ENCODE measurements around the gene EDC3. TPM values are rescaled to one million over a fixed set of nuclear protein-coding genes. Genes with fewer than 3 reads are reported as not detected.

Gene EDC3
- total and polyA plus RNA-seq, 2 of the 4 experiments (the other 2 are of a cell fraction) = 16.8 to 38.0 TPM

GRCh38 chr15:74696808-74697207 lies 984 bp upstream of the EDC3 start:
- no peak for ATAC-seq (ENCODE audit: low read depth)
- dilution Hi-C loops (cut with HindIII; ENCODE audit: low sequenced_read_pairs, unreplicated experiment) = no loop called here
- intact Hi-C loops (cut with micrococcal nuclease) = loop anchor here (10.0 kb wide), 1 partner anchor 58 kb away; no protein-coding TSS in a partner anchor

More at GRCh38 chr15:74696808-74697207, 984 bp upstream of the EDC3 start:
- no peak overlapping the region for H3K23ac ChIP-seq (ENCODE audit: low read depth, low read length)
- POLR2A ChIA-PET (ENCODE audit: unreplicated experiment) = no interaction called here
- TF ChIP-seq, protein P1, sequence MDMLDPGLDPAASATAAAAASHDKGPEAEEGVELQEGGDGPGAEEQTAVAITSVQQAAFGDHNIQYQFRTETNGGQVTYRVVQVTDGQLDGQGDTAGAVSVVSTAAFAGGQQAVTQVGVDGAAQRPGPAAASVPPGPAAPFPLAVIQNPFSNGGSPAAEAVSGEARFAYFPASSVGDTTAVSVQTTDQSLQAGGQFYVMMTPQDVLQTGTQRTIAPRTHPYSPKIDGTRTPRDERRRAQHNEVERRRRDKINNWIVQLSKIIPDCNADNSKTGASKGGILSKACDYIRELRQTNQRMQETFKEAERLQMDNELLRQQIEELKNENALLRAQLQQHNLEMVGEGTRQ (IDR thresholded peaks at IDR 0.05; ENCODE audit: low read depth, low read length) = no peak
- TF ChIP-seq MAZ (IDR thresholded peaks at IDR 0.05; ENCODE audit: borderline replicate concordance, low read depth, low read length) = no peak
- TF ChIP-seq RAD21 (IDR thresholded peaks at IDR 0.05; ENCODE audit: low read length) = no peak
- no peak for TF ChIP-seq BHLHE40 (IDR thresholded peaks at IDR 0.05; ENCODE audit: low read depth, low read length)
- TF ChIP-seq NFE2L2 (IDR thresholded peaks at IDR 0.05; ENCODE audit: low read depth, low read length) = no peak
- no peak for TF ChIP-seq FOS (IDR thresholded peaks at IDR 0.05; ENCODE audit: low read depth, low read length)
- no peak for TF ChIP-seq RCOR1 (IDR thresholded peaks at IDR 0.05; ENCODE audit: insufficient replicate concordance, low read length)
- no peak for TF ChIP-seq SMC3 (IDR thresholded peaks at IDR 0.05; ENCODE audit: low read depth, low read length)
- no peak for TF ChIP-seq POLR2A (IDR thresholded peaks at IDR 0.05; ENCODE audit: low read depth, low read length)
- no peak for TF ChIP-seq CHD1 (IDR thresholded peaks at IDR 0.05; ENCODE audit: low read depth, low read length)
- TF ChIP-seq MAFK (IDR thresholded peaks at IDR 0.05; ENCODE audit: low read depth, low read length) = no peak
- TF ChIP-seq, protein P2, sequence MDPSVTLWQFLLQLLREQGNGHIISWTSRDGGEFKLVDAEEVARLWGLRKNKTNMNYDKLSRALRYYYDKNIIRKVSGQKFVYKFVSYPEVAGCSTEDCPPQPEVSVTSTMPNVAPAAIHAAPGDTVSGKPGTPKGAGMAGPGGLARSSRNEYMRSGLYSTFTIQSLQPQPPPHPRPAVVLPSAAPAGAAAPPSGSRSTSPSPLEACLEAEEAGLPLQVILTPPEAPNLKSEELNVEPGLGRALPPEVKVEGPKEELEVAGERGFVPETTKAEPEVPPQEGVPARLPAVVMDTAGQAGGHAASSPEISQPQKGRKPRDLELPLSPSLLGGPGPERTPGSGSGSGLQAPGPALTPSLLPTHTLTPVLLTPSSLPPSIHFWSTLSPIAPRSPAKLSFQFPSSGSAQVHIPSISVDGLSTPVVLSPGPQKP (IDR thresholded peaks at IDR 0.05; ENCODE audit: borderline replicate concordance, low read depth, low read length) = no peak
- H3K27ac ChIP-seq (ENCODE audit: insufficient read depth, low read length) = no peak overlapping the region
- no peak overlapping the region for H3K9ac ChIP-seq (ENCODE audit: low read depth, low read length)
- no peak overlapping the region for H3K18ac ChIP-seq (ENCODE audit: low read depth, low read length)
- H4K91ac ChIP-seq (ENCODE audit: insufficient read depth, low read depth, low read length) = no peak overlapping the region
- H4K8ac ChIP-seq (ENCODE audit: low read depth in 2 of 2, low read length in 2 of 2) = peak overlapping the region; percentile 90 to 98; a peak in 3 of 4 replicates
- DNase-seq = no peak
- H2BK20ac ChIP-seq (ENCODE audit: low read depth, low read length) = no peak overlapping the region
- H3K9me3 ChIP-seq (ENCODE audit: control insufficient read depth, insufficient read depth, low read length) = no peaks in the 10 kb centered on the region
- no CpG with 5 or more reads among the region's 2 CpGs for WGBS, 2 experiments (ENCODE audit: extremely low coverage in 2 of 2, insufficient read length in 1 of 2)
- no peak overlapping the region for H2AK5ac ChIP-seq (ENCODE audit: low read depth, low read length)
- H4K20me1 ChIP-seq (ENCODE audit: insufficient read depth, low read length) = no peaks in the 10 kb centered on the region
- H3K4ac ChIP-seq (ENCODE audit: low read depth, low read length) = no peak overlapping the region
- H3K4me1 ChIP-seq (ENCODE audit: control insufficient read depth, insufficient read depth, low read length) = peaks cover 2% of the 10 kb centered on the region
- H3K4me2 ChIP-seq (ENCODE audit: low read depth, low read length) = no peak overlapping the region
- no TSS peak for BruUV-seq (replicated peaks)
- no peaks in the 10 kb centered on the region for H3K36me3 ChIP-seq (ENCODE audit: control insufficient read depth, insufficient read depth, low read length)
- no peak overlapping the region for H2BK120ac ChIP-seq (ENCODE audit: low read depth, low read length)
- H3K14ac ChIP-seq (replicated peaks; ENCODE audit: low read depth, low read length) = no peak overlapping the region
- no peak overlapping the region for H2BK5ac ChIP-seq (ENCODE audit: low read depth, low read length, poor library complexity, severe bottlenecking)
- H3K9me1 ChIP-seq (ENCODE audit: insufficient read depth, low read length) = 0 out of 2 replicates have a peak, but pooled peaks cover 4% of the 10 kb centered on the region
- no peak overlapping the region for H4K5ac ChIP-seq (ENCODE audit: low read depth, low read length)
- H3K4me3 ChIP-seq (ENCODE audit: insufficient read depth, low read depth, low read length) = no peak overlapping the region
- H3K79me1 ChIP-seq (ENCODE audit: low read depth in 1 of 2, low read length in 2 of 2) = peaks cover 15 to 38% of the 10 kb centered on the region in 2 experiments
- H2AK9ac ChIP-seq (replicated peaks; ENCODE audit: low read depth, low read length, poor library complexity) = no peak overlapping the region
- in situ Hi-C loops (cut with MboI; ENCODE audit: low sequenced_read_pairs) = no loop called here
- H2BK15ac ChIP-seq (ENCODE audit: low read depth, low read length) = no peak overlapping the region
- no peak overlapping the region for H2AFZ ChIP-seq (replicated peaks; ENCODE audit: low read length, poor library complexity)
- CTCF ChIA-PET = no interaction called here
- peaks cover 5% of the 10 kb centered on the region for H3K27me3 ChIP-seq (ENCODE audit: control insufficient read depth, insufficient read depth, low read length)
- no peak overlapping the region for H3K56ac ChIP-seq (ENCODE audit: extremely low read depth, insufficient read depth, low read length)

Measured in IMR-90 (cell line).